ENCODE results near the gene ST6GALNAC1. TPM values are rescaled to one million over a fixed set of nuclear protein-coding genes. Genes with fewer than 3 reads are reported as not detected.

Gene ST6GALNAC1
- total and polyA plus RNA-seq, 2 of the 13 experiments (the other 11 are each of a cell fraction or from before 2014, with no cell fraction given): not detected

DNA sequence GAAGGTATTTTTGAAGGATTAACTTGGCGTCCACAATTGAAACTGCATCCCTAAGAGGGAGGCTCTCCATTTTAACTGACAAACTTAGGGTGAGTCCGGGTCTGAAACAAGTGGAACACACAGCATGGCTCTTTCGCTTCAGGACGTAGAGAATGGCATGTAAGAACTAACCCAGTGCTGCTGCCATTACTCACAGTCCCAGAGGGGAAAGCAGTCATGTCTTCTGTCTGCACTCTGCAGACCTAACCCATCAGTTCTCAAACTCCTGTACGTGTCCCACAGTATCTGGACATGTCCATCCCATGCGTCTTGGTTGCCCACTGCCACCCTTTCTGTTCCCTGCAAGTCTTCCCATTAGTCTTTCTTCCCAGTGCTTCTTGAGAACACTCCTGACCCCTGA, 563 bp downstream of the ST6GALNAC1 start:
- DNase-seq (ENCODE audit: low spot score) (no peak), ATAC-seq (no peak), FAIRE-seq (no peak)
- H3K4me2 ChIP-seq (ENCODE audit: low read depth, low read length): no peak overlapping the region
- intact Hi-C loops (cut with micrococcal nuclease; ENCODE audit: unreplicated experiment): no loop called here
- H2AFZ ChIP-seq (ENCODE audit: low read length): no peak overlapping the region
- H3K27ac ChIP-seq (ENCODE audit: extremely low read length, insufficient read depth, low read length): no peak overlapping the region
- in situ Hi-C loops (cut with HindIII; ENCODE audit: extremely low pct_ligation_motif_present, low pct_unique_long_range_greater_than_20kb): no loop called here
- ChIA-PET CTCF (ENCODE audit: low intra/inter-chr PET ratio, low total read pairs) (no interaction called here), POLR2A (no interaction called here)
- no peaks in the 10 kb centered on the region for H3K9me3 ChIP-seq (ENCODE audit: low read length)
- no peak overlapping the region for H3K9ac ChIP-seq (ENCODE audit: insufficient read depth, low read depth, low read length)
- H3K4me3 ChIP-seq (replicated peaks in 1 of 3; ENCODE audit: insufficient read depth in 1 of 3, low read depth in 2 of 3, low read length in 3 of 3): no peak overlapping the region
- TF ChIP-seq, protein P1, sequence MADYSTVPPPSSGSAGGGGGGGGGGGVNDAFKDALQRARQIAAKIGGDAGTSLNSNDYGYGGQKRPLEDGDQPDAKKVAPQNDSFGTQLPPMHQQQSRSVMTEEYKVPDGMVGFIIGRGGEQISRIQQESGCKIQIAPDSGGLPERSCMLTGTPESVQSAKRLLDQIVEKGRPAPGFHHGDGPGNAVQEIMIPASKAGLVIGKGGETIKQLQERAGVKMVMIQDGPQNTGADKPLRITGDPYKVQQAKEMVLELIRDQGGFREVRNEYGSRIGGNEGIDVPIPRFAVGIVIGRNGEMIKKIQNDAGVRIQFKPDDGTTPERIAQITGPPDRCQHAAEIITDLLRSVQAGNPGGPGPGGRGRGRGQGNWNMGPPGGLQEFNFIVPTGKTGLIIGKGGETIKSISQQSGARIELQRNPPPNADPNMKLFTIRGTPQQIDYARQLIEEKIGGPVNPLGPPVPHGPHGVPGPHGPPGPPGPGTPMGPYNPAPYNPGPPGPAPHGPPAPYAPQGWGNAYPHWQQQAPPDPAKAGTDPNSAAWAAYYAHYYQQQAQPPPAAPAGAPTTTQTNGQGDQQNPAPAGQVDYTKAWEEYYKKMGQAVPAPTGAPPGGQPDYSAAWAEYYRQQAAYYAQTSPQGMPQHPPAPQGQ (CRISPR knock-in tag; IDR thresholded peaks at IDR 0.05; ENCODE audit: borderline replicate concordance): no peak
- no peak for TF ChIP-seq HMG20A (CRISPR knock-in tag; IDR thresholded peaks at IDR 0.05; ENCODE audit: borderline replicate concordance)
- TF ChIP-seq KDM3A (CRISPR knock-in tag; IDR thresholded peaks at IDR 0.05; ENCODE audit: low read depth): no peak
- no peak for TF ChIP-seq ZNF143 (CRISPR knock-in tag; IDR thresholded peaks at IDR 0.05)
- TF ChIP-seq, protein P2, sequence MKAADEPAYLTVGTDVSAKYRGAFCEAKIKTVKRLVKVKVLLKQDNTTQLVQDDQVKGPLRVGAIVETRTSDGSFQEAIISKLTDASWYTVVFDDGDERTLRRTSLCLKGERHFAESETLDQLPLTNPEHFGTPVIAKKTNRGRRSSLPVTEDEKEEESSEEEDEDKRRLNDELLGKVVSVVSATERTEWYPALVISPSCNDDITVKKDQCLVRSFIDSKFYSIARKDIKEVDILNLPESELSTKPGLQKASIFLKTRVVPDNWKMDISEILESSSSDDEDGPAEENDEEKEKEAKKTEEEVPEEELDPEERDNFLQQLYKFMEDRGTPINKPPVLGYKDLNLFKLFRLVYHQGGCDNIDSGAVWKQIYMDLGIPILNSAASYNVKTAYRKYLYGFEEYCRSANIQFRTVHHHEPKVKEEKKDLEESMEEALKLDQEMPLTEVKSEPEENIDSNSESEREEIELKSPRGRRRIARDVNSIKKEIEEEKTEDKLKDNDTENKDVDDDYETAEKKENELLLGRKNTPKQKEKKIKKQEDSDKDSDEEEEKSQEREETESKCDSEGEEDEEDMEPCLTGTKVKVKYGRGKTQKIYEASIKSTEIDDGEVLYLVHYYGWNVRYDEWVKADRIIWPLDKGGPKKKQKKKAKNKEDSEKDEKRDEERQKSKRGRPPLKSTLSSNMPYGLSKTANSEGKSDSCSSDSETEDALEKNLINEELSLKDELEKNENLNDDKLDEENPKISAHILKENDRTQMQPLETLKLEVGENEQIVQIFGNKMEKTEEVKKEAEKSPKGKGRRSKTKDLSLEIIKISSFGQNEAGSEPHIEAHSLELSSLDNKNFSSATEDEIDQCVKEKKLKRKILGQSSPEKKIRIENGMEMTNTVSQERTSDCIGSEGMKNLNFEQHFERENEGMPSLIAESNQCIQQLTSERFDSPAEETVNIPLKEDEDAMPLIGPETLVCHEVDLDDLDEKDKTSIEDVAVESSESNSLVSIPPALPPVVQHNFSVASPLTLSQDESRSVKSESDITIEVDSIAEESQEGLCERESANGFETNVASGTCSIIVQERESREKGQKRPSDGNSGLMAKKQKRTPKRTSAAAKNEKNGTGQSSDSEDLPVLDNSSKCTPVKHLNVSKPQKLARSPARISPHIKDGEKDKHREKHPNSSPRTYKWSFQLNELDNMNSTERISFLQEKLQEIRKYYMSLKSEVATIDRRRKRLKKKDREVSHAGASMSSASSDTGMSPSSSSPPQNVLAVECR (CRISPR knock-in tag; IDR thresholded peaks at IDR 0.05; ENCODE audit: borderline replicate concordance): no peak
- TF ChIP-seq ERF (CRISPR knock-in tag; IDR thresholded peaks at IDR 0.05): no peak
- no peak for TF ChIP-seq SATB2 (CRISPR knock-in tag; IDR thresholded peaks at IDR 0.05)
- TF ChIP-seq SKI (IDR thresholded peaks at IDR 0.05; ENCODE audit: partially characterized antibody): no peak
- TF ChIP-seq, protein P3, sequence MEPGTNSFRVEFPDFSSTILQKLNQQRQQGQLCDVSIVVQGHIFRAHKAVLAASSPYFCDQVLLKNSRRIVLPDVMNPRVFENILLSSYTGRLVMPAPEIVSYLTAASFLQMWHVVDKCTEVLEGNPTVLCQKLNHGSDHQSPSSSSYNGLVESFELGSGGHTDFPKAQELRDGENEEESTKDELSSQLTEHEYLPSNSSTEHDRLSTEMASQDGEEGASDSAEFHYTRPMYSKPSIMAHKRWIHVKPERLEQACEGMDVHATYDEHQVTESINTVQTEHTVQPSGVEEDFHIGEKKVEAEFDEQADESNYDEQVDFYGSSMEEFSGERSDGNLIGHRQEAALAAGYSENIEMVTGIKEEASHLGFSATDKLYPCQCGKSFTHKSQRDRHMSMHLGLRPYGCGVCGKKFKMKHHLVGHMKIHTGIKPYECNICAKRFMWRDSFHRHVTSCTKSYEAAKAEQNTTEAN (CRISPR knock-in tag; conservative IDR thresholded peaks at IDR 0.05): no peak
- TF ChIP-seq, protein P4, sequence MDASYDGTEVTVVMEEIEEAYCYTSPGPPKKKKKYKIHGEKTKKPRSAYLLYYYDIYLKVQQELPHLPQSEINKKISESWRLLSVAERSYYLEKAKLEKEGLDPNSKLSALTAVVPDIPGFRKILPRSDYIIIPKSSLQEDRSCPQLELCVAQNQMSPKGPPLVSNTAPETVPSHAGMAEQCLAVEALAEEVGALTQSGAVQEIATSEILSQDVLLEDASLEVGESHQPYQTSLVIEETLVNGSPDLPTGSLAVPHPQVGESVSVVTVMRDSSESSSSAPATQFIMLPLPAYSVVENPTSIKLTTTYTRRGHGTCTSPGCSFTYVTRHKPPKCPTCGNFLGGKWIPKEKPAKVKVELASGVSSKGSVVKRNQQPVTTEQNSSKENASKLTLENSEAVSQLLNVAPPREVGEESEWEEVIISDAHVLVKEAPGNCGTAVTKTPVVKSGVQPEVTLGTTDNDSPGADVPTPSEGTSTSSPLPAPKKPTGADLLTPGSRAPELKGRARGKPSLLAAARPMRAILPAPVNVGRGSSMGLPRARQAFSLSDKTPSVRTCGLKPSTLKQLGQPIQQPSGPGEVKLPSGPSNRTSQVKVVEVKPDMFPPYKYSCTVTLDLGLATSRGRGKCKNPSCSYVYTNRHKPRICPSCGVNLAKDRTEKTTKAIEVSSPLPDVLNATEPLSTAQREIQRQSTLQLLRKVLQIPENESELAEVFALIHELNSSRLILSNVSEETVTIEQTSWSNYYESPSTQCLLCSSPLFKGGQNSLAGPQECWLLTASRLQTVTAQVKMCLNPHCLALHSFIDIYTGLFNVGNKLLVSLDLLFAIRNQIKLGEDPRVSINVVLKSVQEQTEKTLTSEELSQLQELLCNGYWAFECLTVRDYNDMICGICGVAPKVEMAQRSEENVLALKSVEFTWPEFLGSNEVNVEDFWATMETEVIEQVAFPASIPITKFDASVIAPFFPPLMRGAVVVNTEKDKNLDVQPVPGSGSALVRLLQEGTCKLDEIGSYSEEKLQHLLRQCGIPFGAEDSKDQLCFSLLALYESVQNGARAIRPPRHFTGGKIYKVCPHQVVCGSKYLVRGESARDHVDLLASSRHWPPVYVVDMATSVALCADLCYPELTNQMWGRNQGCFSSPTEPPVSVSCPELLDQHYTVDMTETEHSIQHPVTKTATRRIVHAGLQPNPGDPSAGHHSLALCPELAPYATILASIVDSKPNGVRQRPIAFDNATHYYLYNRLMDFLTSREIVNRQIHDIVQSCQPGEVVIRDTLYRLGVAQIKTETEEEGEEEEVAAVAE (CRISPR knock-in tag; IDR thresholded peaks at IDR 0.05; ENCODE audit: borderline replicate concordance): no peak
- no peaks in the 10 kb centered on the region for H4K20me1 ChIP-seq (ENCODE audit: insufficient read depth, low read length)
- 92% methylated on average over 6 of the region's 6 CpGs for WGBS (ENCODE audit: low lambda C conversion rate)
- no peaks in the 10 kb centered on the region for H3K36me3 ChIP-seq (replicated peaks in 1 of 2; ENCODE audit: control insufficient read depth in 1 of 2, insufficient read depth in 2 of 2, low read length in 2 of 2)
- BruUV-seq (replicated peaks): no TSS peak
- peaks cover 43% of the 10 kb centered on the region for H3K4me1 ChIP-seq (ENCODE audit: insufficient read depth, low read length)
- no peaks in the 10 kb centered on the region for H3K79me2 ChIP-seq (ENCODE audit: insufficient read depth, low read length)
- no peaks in the 10 kb centered on the region for H3K27me3 ChIP-seq (ENCODE audit: control insufficient read depth in 1 of 2, insufficient read depth in 2 of 2, low read length in 2 of 2)

Measured in HepG2 (cell line).